Myocyte (in vitro differentiated cells): ENCODE data around the gene FN3KRP. TPM values are rescaled to one million over a fixed set of nuclear protein-coding genes. Genes with fewer than 3 reads are reported as not detected.
A peak's percentile ranks its signal among the peaks of the same experiment; 100 is the strongest.

Source experiments
- DNase-seq: peaks from one replicate; pipeline ENCODE4 v3.0.0-alpha.2; 2012; ENCODE audit warnings: low read depth
- total RNA-seq: library from RNA; depleted of rRNA; stranded (reverse); fragments of >200 nt; gene quantifications from 2 replicates; pipeline ENCODE4 v1.2.3, GENCODE V29; 2014

Gene FN3KRP
- total RNA-seq, 1 donor from 2014 or later = 17.8 TPM

DNA sequence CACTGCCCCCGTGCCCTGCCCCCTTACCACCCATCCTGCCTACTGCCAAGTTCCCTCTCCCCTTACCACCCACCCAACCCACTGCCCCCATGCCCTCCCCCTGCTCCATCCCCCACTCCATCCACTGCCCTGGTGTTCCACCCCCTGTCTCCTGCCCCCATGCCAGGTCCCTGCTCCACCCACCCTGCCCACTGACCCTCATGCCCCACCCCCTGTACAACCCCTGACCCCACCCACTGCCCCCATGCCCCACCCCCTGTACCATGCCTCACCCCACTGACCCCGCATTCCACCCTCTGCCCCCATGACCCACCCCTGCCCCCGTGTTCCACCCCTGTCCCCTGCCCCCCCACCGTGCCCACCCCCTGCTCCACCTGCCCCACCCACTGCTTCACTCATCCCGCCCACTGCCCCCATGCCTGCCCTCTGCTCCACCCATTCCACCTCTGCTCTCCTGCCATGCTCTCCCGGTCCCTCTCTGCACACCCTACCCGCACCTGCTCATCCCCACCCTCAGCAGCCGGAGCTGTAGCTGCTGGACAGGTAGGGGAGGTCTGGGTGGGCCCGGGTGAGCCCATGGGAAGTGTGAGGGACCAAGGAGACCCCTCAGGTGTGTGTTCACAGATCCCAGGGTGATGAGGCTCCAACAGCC lies 7.4 kb upstream of the FN3KRP start:
- DNase-seq = no peak

DNA sequence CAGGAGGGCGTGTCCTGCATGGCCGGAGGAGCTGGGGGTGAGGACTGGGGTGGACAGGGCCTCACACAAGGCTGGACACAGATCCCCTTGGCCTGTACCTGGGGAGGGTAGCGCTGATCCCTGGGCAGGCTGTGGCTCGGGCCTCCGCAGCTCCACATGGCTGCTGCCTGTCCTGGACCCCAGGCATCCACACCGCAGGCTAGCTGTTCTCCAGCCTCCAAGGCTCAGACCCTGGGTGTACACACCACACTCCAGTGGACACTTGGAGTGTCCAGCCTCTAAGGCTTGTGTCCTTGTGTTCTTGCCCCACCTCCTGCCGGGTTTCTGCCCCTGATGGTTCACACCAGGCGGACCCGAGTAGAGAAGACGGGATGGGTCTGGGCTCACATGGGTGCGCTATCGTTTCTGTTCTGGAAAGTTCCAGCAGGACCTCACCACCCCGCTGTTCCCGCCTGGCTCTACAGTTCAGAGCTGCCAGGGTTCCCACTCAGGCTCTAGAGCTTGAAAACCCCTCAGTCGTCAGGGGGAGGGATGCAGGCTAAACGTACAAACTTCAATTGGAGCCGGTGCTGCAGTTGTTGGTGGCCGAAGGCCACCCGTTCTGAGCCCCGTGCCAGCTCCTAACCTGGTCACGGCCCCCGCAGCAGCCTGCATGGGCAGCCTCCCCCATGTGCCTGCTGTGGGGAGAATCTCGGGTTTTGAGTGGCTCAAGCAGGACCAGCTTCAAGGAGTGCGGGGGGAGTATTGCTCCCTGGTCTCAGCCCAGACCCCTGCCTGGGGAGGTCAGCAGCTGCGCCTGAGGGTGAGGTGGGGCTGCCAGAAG lies 6.6 kb upstream of the FN3KRP start:
- DNase-seq = no peak

DNA sequence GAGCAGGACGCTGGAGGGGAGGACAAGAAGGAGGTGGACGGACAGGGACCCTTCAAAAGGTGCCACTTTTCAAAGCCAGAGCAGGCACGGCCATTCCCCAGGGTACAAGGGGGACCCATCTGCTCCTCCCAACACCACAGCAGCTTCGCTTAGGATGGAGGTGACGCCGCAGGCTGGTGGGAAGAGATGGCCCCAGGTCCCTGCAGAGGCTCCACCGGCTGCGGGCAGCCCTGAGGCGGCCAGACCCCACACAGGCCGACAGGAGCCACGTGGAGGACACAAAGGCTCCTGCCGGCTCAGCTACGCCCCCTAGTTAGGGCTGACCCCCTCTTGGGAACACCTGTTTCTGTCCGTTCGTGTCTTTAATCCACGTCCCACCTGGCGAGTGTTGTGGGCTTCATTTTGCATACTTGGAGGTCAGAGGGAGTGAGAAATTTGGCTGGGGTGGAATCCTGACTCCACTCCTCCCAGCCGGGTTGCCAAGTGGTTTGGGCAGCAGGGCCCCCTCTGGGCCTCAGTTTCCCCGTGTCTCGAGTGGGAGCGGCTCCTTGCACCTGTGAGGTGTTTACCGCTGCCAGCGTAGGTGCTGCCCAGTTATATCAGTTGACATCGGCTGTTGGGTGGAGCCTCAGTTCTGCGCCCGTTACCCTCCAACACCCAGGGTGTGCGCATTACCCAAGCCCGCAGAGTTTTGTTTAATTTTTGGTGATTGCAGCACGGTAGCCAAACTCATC lies 5.8 kb upstream of the FN3KRP start:
- peak; percentile 80 for DNase-seq

DNA sequence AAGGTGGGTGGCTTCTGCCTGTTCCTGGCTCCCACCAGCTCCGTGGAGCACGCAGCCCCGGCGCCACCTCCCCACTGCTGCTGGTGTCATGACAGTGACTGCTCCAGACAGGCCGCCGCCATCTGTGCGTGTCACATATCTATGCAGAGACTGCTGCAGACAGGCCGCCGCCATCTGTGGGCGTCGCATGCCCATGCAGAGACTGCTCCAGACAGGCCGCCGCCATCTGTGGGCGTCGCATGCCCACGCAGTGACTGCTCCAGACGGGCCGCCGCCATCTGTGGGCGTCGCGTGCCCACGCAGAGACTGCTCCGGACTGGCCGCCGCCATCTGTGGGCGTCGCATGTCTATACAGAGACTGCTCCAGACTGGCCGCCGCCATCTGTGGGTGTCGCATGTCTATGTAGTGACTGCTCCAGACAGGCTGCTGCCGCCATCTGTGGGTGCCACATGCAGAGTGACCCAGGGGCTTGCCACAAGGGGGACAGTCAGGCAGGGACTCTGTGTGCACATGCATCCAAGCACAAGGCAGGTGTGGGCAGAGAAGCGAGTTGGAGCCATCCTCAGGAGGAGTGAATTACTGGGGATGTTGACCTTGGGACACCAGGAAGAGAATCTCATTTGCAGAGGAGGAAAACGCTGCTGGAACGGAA lies 3.3 kb upstream of the FN3KRP start:
- DNase-seq = no peak

DNA sequence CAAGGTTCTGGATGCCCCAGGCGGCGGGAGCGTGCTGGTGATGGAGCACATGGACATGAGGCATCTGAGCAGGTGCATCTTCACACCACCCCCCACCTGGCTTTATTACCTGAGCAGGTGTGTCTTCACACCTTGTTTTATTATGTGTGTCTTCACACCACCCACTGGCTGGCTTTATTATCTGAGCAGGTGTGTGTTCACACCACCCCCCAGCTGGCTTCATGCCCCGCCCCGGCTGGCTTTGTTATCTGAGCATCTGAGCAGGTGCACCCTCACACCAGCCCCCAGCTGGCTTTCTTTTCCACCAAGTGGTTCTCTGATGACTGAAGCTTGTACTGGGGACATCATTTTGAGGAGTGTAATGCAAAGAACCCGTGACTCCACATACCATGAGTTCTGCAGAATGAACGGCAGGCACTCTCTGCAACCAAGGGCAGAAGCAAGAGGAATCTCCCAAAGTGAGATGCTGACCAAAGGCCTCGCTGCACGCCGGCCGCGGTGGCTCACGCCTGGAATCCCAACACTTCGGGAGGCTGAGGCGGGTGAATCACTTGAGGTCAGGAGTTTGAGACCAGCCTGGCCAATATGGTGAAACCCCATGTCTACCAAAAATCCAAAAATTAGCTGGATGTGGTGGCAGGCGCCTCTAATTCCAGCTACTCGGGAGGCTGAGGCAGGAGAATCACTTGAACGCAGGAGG lies 2.6 kb downstream of the FN3KRP start:
- DNase-seq = peak; percentile 36

DNA sequence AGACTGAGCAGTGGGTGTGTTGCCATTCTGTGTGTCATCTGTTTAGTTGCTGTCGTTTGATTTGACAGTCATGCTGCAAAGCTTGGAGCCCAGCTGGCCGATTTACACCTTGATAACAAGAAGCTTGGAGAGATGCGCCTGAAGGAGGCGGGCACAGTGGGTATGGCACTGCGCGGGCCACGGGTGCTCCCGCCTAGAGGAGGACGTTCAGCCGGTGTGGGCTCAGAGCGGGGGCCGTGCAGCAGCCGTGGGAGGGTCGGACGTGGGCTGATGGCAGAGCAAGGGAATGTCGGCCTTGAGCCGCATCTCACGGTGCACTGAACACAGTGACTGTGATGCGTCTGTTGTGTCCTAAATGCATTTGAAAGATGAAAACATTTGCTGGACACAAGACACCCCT lies 3.7 kb downstream of the FN3KRP start:
- DNase-seq = no peak

DNA sequence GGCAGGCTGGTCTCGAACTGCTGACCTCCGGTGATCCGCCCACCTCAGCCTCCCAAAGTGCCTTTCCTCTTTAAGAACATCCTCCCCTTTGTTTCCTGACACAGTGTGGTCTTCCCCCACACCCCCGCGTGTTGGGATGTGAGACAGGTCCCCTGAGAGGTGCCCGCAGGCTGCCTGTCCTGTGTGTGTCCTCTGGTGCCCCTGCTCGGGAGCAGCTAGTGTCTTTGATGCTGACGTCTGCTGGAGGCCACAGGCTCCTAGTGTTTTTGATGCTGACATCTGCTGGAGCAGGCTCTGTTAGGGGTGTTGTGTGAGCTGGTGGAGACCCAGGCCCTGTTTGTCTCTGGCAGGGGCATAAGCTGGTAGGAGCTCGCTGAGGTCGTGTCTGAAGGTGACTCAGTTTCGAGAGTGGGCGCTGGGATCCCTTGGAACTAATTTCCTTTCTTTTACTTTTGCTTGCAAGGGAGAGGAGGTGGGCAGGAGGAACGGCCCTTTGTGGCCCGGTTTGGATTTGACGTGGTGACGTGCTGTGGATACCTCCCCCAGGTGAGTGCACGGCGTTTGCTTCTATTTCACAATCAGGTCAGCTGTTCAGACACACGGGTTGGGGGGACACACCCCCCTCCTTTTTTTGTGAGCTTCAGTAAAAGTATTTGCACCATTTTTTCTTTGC lies 6.0 kb downstream of the FN3KRP start:
- no peak for DNase-seq

DNA sequence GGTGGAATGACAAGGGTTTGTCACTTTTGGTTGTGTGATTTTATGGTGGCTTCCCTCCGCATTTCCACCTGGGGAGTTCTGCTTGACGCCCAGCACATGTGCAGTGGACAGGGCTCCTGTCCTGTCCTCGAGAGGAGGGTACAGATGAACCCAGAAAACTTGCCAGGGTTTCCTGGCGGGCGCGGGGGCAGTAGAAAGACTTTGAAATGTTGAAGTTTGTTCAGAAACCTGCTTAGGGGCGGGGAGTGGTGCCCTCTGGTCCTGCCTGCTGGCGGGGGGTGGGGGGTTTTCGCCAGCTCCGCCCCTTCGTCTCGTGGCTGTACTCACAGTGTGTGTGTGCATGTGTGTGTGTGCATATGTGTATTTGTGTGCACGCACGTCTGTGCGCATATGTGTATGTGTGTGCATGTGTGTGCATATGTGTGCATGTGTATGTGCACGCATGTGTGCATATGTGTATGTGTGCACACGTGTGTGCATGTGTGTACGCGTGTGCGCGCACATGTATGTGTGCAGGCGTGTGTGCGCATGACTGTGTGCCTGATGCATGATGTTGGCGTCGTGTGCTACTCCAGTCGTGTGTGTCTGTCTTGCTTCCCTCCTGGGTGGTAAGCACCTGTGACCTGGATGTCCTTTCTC lies 6.8 kb downstream of the FN3KRP start:
- no peak for DNase-seq

DNA sequence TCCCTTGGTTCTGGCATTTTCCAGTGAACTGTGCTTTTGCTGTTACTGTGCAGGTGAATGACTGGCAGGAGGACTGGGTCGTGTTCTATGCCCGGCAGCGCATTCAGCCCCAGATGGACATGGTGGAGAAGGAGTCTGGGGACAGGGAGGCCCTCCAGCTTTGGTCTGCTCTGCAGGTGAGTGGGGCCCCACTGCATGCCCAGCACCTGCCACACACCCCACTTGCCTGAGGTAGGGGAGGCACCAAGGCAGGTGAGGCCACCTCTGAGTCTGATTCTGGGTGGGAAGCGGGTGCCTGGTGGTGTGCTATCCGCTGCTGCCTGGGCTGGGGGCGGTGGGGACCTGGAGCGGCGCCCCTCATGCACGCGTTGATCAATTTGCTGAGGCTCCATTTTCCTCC lies 9.9 kb downstream of the FN3KRP start:
- no peak for DNase-seq

DNA sequence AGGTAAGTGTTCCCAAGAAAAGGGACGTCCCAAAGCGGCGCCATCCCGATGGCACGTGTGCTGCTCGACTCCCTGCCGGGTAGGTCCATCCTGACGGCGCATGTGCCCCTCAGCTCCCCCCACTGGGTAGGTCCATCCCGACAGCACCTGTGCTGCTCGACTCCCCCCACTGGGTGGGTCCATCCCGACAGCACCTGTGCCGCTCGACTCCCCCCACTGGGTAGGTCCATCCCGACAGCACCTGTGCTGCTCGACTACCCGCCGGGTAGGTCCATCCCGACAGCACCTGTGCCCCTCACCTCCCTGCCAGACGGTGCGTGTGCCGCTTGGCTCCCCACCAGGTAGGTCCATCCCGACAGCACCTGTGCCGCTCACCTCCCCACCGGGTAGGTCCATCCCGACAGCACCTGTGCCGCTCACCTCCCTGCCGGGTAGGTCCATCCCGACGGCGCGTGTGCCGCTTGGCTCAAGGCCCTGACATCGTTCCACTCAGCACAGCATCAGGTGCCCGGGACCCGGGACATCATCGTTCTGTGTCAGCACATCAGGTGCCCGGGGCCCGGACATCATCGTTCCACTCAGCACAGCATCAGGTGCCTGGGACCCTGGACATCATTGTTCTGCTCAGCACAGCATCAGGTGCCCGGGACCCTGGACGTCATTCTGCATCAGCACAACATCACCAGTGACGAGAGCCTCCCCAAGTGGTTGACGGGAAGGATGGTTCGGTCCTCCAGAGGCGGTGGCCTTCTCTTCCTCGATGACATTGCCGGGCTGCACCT lies 13.2 kb downstream of the FN3KRP start:
- DNase-seq = no peak

DNA sequence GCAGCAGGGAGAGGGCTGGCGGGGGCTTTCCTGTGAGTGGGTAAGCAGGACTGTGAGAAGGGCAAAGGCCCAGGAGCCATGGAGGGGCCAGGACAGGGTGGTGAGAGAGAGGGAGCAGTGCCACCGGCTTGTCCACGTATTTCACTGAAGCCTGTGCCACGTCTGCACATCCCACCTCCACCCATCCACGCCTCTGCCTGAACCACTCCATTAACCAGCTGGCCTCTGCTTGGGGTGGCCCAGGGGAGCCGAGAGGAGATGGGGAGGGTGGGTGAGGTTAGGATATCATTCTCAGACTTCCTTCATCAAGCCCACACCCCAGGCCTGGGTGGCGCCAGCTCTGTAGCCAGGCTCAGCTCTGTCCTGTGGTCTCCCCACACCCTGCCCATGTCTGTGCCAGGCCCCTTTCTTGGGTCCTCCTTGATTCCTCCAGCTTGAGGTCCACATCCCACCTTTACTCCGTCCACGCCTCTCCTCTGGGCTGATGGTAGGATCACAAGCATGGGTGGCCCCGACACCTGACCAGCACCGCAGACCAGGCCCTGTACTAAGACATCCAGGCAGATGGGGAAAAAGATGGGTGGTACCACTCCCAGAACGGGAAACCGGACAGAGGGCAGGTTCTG lies 15.7 kb downstream of the FN3KRP start:
- DNase-seq = no peak

DNA sequence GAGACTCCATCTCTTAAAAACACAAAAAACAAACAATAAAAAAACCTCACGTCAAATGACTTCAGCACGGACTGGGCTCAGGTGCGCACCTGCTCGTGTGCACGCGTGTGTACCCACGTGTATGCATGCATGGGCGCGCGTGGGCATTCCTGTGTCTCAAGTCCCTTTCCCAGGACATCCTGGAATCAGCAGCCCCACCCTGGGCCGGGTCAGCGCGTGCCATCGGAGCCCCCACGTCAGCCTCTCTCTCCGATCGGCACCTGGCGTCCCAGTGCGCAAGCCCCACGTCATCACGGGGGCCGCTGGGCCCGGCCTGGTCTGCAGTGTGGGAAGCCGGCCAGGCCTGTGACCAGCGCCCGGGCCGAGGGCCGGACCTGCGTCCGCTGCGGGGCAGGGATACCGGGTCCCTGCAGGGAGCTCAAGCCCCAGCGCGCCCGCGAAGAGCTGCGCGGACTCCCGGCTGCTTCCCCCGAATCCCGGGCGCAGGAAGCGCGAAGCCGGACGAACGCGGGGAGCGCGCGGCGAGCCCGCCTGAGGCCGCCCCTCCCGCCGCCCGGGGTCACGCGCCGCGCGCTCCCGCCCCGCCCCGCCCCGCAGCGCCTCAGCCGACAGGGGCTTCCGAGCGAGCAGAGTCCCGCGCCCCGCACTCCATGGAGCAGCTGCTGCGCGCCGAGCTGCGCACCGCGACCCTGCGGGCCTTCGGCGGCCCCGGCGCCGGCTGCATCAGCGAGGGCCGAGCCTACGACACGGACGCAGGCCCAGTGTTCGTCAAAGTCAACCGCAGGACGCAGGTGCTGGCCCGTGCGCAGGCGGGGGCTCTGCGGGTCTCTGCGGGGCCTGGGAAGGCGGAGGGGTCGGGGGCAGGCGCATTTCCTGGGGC lies 18.7 kb downstream of the FN3KRP start, which contains the start of gene FN3K:
Gene FN3K (plus strand): TSS at position 629 of the 880 bp plus-strand sequence. CDS start 22 bp downstream, at position 651.
- peak; percentile 25 for DNase-seq

DNA sequence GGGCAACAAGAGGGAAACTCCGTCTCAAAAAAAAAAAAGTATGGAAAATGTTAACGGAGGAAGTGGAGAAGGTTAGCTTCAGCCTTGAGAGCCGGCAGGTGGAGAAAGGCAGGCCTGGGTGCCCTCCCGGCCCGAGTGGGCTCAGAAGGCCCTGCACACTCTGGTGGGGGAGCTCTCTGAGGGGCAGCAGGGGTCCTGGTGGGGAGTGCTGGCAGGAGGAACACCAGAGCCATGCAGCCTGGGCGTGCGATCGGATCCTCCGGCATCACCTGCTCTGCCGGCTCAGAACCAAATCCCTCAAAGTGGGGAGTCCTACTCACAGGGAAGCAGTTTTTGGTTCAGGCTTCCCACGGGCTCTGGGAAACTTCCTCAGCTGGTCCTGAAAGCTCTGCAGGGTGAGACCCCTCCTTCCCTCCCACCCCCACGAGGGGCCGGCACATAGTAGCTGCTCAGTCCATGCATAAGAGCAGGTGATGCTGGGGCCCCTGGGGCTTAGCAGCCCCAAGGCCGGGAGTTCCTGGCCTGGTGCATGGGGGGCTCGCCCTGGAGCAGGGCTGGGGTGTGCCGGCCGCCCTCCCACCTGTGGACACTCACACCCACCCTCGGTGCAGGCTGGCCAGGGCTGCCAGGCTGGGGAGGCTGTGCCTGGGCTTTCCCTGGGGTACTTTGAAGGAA lies 20.1 kb downstream of the FN3KRP start:
- DNase-seq = no peak

DNA sequence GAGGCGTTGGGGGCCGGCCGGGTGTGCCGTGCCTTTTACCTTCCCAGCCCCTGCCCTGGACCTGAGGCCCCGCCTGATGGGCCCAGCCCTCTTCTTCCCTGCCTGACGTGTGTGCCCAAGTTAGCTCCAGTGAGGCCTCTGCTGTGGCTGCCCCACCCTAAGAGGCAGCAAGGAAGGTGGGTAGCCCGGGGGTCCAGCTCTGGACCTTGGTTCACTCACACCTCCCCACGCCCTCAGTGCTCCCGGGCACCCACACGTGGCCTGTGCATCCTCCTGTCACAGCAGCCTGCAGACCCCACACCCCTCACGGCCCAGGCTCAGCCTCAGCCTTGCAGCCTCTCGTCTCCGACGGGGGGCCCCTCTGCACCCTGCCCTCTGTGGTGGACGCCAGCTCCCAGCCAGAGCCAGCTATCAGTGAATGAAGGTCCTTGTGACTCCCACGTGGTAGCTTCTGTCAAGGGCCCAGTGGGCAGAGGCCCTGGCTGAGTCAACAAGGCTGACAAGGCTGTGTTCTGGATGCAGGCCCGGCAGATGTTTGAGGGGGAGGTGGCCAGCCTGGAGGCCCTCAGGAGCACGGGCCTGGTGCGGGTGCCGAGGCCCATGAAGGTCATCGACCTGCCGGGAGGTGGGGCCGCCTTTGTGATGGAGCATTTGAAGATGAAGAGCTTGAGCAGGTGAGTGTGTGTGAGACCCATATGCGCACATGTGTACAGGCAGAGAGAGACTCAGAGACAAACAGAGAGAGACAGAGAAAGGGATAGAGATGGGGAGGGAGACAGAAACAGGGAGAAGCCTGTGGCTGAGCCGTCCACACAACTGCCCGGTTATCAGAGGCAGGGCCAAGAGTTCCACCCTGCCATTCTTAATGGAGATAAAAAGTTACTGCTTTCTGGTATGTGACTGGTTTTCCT lies 21.7 kb downstream of the FN3KRP start:
- DNase-seq = no peak

DNA sequence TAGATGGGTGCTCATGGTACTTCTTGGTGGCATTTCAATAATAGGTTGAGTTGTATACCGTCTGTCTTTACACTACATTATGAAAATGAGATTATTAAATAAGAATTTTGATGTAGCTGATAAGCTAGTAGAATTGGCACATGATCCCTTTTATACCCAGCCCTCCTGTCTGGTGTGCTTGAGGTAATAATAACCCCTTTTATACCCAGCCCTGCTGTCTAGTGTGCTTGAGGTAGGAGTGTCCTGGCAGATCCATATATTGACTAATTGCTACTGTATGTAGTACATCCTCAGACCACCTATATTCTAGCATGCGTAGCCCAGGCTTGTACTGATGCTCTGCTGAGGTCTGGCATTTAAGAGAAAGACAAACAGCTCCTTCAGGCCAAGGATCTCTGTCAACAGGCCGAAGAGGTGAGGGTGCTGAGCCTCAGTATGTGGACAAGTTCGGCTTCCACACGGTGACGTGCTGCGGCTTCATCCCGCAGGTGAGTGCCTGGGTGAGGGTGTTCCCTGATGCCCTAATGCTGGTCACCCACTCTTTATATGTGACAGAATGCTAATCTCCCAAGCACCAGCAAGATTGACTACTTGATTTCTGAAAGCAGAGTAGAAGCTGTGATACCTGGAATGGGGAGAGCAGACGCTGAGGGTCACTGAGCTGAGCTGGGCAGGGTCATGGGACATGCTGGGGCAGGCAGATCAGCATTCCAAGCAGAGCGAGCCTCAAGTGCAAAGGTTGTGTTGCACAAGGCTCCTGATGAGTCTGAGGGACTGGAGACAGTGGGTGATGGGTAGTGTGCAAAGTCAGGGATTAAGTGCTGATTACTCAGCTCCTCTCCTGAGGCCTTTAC lies 24.6 kb downstream of the FN3KRP start:
- DNase-seq = no peak
